CD4-positive, alpha-beta T cell (primary cell): ENCODE measurements around the gene TCAP. TPM values are rescaled to one million over a fixed set of nuclear protein-coding genes. Genes with fewer than 3 reads are reported as not detected.

ENCODE experiments used
- ATAC-seq: fragments of 200-7000 bp; cut with Tn5 transposase; one replicate; pipeline ENCODE4 v1.10.0; 2022; ENCODE audit warnings: mild to moderate bottlenecking; ENCODE audit not compliant: poor library complexity
- CTCF ChIA-PET: fragments of 350-600 bp; sonication (Branson Sonifier 250); formaldehyde crosslinking; loops from one replicate; lab custom pipeline; 2021; ENCODE audit warnings: antibody characterized with exemption, inconsistent platforms; lab: Charles Lee
- POLR2A ChIA-PET: fragments of 350-600 bp; sonication (Branson Sonifier 250); formaldehyde crosslinking; loops from one replicate; lab custom pipeline; 2021; ENCODE audit warnings: antibody characterized with exemption, inconsistent platforms; lab: Charles Lee
- DNase-seq, 14 experiments: peaks; one replicate each; pipeline ENCODE4 v3.0.0-alpha.2; 2013 to 2020; ENCODE audit warnings: mixed read lengths in 2 of 14
- H3K27ac ChIP-seq, 2 donors: one replicate each; pipeline versions ENCODE4 v1.5.1 to v1.7.0; 2013; ENCODE audit warnings: low read length in 2 of 2, low read depth in 1 of 2, mild to moderate bottlenecking in 1 of 2
- H3K27me3 ChIP-seq, 2 experiments: 1 replicate in 1 of 2; 2 replicates in 1 of 2; pipeline versions ENCODE4 v1.6.1 to v1.7.0; 2013; ENCODE audit warnings: low read length in 2 of 2, control low read depth in 1 of 2, mild to moderate bottlenecking in 1 of 2, moderate library complexity in 1 of 2; ENCODE audit not compliant: insufficient read depth in 2 of 2, control insufficient read depth in 1 of 2
- H3K36me3 ChIP-seq: one replicate; pipeline ENCODE4 v1.6.1; 2013; ENCODE audit warnings: low read length, control low read depth; ENCODE audit not compliant: insufficient read depth
- H3K4me1 ChIP-seq: one replicate; pipeline ENCODE4 v1.6.1; 2013; ENCODE audit warnings: low read length, control low read depth; ENCODE audit not compliant: insufficient read depth
- H3K4me3 ChIP-seq: one replicate; pipeline ENCODE4 v1.5.1; 2013; ENCODE audit warnings: mild to moderate bottlenecking, low read length, moderate library complexity
- H3K9me3 ChIP-seq, 2 experiments: 1 replicate in 1 of 2; 2 replicates in 1 of 2; pipeline versions ENCODE4 v1.6.1 to v1.7.0; 2013; ENCODE audit warnings: low read length in 2 of 2, mild to moderate bottlenecking in 2 of 2, control low read depth in 1 of 2, moderate library complexity in 1 of 2; ENCODE audit not compliant: control insufficient read depth in 1 of 2, insufficient read depth in 1 of 2
- H3K27ac Mint-ChIP-seq: one replicate; pipeline ENCODE4 v1.8.0; 2020; ENCODE audit warnings: mixed read lengths
- H3K27me3 Mint-ChIP-seq: one replicate; pipeline ENCODE4 v1.8.0; 2021; ENCODE audit warnings: mixed read lengths
- H3K36me3 Mint-ChIP-seq: one replicate; pipeline ENCODE4 v1.8.0; 2021; ENCODE audit warnings: low read depth, mixed read lengths
- H3K4me1 Mint-ChIP-seq: one replicate; pipeline ENCODE4 v1.8.0; 2021; ENCODE audit warnings: low read depth, mixed read lengths
- H3K4me3 Mint-ChIP-seq: one replicate; pipeline ENCODE4 v1.8.0; 2020; ENCODE audit warnings: mild to moderate bottlenecking, mixed read lengths
- H3K9me3 Mint-ChIP-seq: one replicate; pipeline ENCODE4 v1.8.0; 2020; ENCODE audit warnings: mixed read lengths
- intact Hi-C, 2 experiments: fragments of 100-400 bp; cut with DNase I in 1 of 2; cut with micrococcal nuclease in 1 of 2; formaldehyde crosslinking; loops; one replicate each; pipeline versions ENCODE4 v1.15.1 to v1.9.0; 2023 to 2025; cut with DNase I, micrococcal nuclease
- total RNA-seq, 174 experiments: library from RNA in 2 of 174; stranded (reverse) in 2 of 174; gene quantifications; one replicate each; pipeline ENCODE4 v1.2.3 and lab custom pipeline; 2021 to 2026
- TF ChIP-seq, protein P1 (sequence below): fragments of 200-600 bp; IDR thresholded peaks from one replicate; pipeline ENCODE4 v1.8.0; 2022; ENCODE audit warnings: antibody characterized with exemption, mild to moderate bottlenecking

TCAP gene
- total RNA-seq, 2 experiments from 2014 or later: 6.4 TPM

DNA sequence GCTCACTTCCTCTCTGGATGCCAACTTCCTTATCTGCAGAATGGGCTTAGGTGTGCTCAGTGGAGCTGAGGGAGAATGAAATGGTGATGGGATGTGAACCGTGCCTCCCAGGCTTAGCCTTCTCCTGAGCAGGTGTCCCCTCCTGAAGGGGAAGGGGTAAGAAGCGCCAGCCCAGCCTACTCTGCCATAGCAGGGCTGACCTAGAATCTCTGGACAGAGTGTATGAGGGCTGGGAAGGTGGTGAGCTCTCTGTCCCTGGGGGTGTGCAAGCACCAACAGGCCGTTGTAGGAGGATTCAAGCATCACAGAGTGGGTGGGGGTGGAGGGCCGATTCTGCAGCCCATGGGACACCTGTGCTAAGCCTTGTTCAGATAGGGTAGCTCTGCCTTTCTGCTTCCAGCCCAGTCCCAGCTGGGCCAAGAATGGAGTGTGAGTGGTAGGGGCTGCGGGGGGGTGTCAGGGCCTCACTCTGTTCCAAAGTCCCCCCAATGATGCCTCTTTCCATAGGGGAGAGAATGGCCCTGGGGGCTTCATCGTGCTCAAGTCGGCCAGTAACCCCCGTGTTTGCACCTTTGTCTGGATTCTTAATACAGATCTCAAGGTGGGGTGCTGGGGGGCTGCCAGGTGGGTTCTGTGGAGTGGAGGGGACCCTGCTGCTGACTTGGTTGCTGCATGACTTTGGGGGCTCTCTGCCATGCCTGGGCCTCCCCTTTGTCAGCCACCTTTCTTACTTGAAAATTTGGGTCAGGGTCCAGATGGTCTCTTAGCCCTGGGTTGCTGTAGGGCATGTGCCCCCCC, 3.2 kb upstream of the TCAP start:
- peaks cover 28% of the 10 kb centered on the region for H3K4me1 Mint-ChIP-seq
- CTCF ChIA-PET: no interaction called here
- Histone ChIP-seq H3K27me3 (peaks cover 0 to 11% of the 10 kb centered on the region in 2 experiments), H3K27ac (no peak overlapping the region), H3K4me1 (peaks cover 28% of the 10 kb centered on the region), H3K36me3 (peaks cover 52% of the 10 kb centered on the region), H3K4me3 (no peak overlapping the region), H3K9me3 (no peaks in the 10 kb centered on the region)
- DNase-seq: no peak
- peaks cover 60% of the 10 kb centered on the region for H3K36me3 Mint-ChIP-seq
- H3K27ac Mint-ChIP-seq: no peak overlapping the region
- TF ChIP-seq, protein P1, sequence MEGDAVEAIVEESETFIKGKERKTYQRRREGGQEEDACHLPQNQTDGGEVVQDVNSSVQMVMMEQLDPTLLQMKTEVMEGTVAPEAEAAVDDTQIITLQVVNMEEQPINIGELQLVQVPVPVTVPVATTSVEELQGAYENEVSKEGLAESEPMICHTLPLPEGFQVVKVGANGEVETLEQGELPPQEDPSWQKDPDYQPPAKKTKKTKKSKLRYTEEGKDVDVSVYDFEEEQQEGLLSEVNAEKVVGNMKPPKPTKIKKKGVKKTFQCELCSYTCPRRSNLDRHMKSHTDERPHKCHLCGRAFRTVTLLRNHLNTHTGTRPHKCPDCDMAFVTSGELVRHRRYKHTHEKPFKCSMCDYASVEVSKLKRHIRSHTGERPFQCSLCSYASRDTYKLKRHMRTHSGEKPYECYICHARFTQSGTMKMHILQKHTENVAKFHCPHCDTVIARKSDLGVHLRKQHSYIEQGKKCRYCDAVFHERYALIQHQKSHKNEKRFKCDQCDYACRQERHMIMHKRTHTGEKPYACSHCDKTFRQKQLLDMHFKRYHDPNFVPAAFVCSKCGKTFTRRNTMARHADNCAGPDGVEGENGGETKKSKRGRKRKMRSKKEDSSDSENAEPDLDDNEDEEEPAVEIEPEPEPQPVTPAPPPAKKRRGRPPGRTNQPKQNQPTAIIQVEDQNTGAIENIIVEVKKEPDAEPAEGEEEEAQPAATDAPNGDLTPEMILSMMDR: no peak
- intact Hi-C loops: no loop called here
- POLR2A ChIA-PET: no interaction called here
- no peak overlapping the region for H3K4me3 Mint-ChIP-seq
- H3K9me3 Mint-ChIP-seq: no peaks in the 10 kb centered on the region
- ATAC-seq: no peak
- H3K27me3 Mint-ChIP-seq: peaks cover 16% of the 10 kb centered on the region

DNA sequence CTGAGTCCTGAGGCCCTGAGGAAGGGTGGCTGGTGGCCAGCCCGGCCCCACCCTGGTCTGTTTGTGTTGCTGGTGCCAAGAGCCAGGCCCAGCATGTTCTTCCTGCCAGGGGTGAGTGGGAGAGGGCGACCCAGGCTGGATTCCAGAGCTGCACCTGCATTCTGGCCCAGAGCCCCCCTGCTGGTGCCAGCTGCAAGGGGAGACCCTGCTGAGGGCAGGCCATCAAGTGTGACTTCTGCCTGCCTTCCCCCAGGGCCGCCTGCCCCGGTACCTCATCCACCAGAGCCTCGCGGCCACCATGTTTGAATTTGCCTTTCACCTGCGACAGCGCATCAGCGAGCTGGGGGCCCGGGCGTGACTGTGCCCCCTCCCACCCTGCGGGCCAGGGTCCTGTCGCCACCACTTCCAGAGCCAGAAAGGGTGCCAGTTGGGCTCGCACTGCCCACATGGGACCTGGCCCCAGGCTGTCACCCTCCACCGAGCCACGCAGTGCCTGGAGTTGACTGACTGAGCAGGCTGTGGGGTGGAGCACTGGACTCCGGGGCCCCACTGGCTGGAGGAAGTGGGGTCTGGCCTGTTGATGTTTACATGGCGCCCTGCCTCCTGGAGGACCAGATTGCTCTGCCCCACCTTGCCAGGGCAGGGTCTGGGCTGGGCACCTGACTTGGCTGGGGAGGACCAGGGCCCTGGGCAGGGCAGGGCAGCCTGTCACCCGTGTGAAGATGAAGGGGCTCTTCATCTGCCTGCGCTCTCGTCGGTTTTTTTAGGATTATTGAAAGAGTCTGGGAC, 2.4 kb upstream of the TCAP start:
- Mint-ChIP-seq H3K27me3 (peaks cover 17% of the 10 kb centered on the region), H3K9me3 (no peaks in the 10 kb centered on the region), H3K4me3 (no peak overlapping the region), H3K27ac (no peak overlapping the region), H3K4me1 (peaks cover 27% of the 10 kb centered on the region), H3K36me3 (peaks cover 58% of the 10 kb centered on the region)
- H3K36me3 ChIP-seq: peaks cover 46% of the 10 kb centered on the region
- TF ChIP-seq, protein P1: no peak
- ATAC-seq: no peak
- intact Hi-C loops: no loop called here
- DNase-seq: no peak
- H3K27ac ChIP-seq: no peak overlapping the region
- peaks cover 36% of the 10 kb centered on the region for H3K4me1 ChIP-seq
- CTCF ChIA-PET: no interaction called here
- no peaks in the 10 kb centered on the region for H3K9me3 ChIP-seq
- POLR2A ChIA-PET: no interaction called here
- no peak overlapping the region for H3K4me3 ChIP-seq
- peaks cover 0 to 16% of the 10 kb centered on the region in 2 experiments for H3K27me3 ChIP-seq

DNA sequence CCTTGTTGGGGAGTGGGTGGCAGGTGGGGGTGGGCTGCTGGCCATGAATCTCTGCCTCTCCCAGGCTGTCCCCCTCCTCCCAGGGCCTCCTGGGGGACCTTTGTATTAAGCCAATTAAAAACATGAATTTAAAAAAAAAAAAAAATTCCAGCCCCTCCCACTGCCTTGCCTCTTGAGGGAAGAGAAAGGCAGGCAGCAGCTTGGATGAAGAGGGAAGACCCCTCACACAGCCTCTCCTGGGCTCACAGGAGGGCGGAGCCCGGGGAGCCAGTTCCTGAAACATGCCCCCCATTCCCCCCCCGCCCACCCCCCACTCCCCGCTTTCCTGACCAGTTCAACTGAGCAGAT, 1.8 kb upstream of the TCAP start:
- Histone ChIP-seq H3K4me3 (no peak overlapping the region), H3K27me3 (peaks cover 0 to 16% of the 10 kb centered on the region in 2 experiments), H3K36me3 (peaks cover 40% of the 10 kb centered on the region), H3K4me1 (peaks cover 39% of the 10 kb centered on the region), H3K27ac (no peak overlapping the region), H3K9me3 (no peaks in the 10 kb centered on the region)
- Mint-ChIP-seq H3K36me3 (peaks cover 52% of the 10 kb centered on the region), H3K27ac (no peak overlapping the region), H3K4me3 (no peak overlapping the region), H3K4me1 (peaks cover 22% of the 10 kb centered on the region), H3K27me3 (peaks cover 18% of the 10 kb centered on the region), H3K9me3 (no peaks in the 10 kb centered on the region)
- intact Hi-C loops: no loop called here
- DNase-seq: no peak
- ChIA-PET POLR2A (no interaction called here), CTCF (interaction anchor here (1.1 kb wide), 1 partner anchor 9 kb away, joined by 3 read pairs; no protein-coding TSS in a partner anchor)
- TF ChIP-seq, protein P1: no peak
- ATAC-seq: no peak
